ENCODE measurements around the gene MYL11.
A peak's percentile ranks its signal among the peaks of the same experiment; 100 is the strongest.

The MYL11 gene

GRCh38 chr16:30375864-30376263, 1.3 kb downstream of the MYL11 start:
- Histone ChIP-seq H3K4me2 (ENCODE audit: low read depth, low read length) (no peak overlapping the region), H3K4me3 (ENCODE audit: low read length) (no peak overlapping the region), H4K20me1 (ENCODE audit: insufficient read depth, low read length) (no peaks in the 10 kb centered on the region), H3K9ac (ENCODE audit: low read length) (no peak overlapping the region), H3K9me2 (replicated peaks; ENCODE audit: insufficient read depth, low read length) (no peaks in the 10 kb centered on the region), H3K27me3 (replicated peaks; ENCODE audit: insufficient read depth, low read length) (no peaks in the 10 kb centered on the region), H3K36me3 (replicated peaks; ENCODE audit: insufficient read depth, low read length) (no peaks in the 10 kb centered on the region), H3K27ac (ENCODE audit: low read length) (no peak overlapping the region), H3K9me3 (replicated peaks; ENCODE audit: insufficient read depth, low read length) (no peaks in the 10 kb centered on the region), H2AFZ (ENCODE audit: low read length) (no peak overlapping the region), H3K4me1 (ENCODE audit: low read length) (peaks cover 25% of the 10 kb centered on the region), H3K79me2 (ENCODE audit: low read length) (peaks cover 18% of the 10 kb centered on the region), H3F3A (ENCODE audit: insufficient read depth, low read length) (peaks cover 34% of the 10 kb centered on the region)
- no peak for DNase-seq
- TF ChIP-seq CTCF (IDR thresholded peaks at IDR 0.05; ENCODE audit: low read length): no peak
- no peak for TF ChIP-seq EZH2 (optimal IDR thresholded peaks at IDR 0.05; ENCODE audit: low read depth, low read length)
- TF ChIP-seq EZH2phosphoT487 (IDR thresholded peaks at IDR 0.05; ENCODE audit: low read length): no peak

- no peak overlapping the region for H3K4me2 ChIP-seq (ENCODE audit: low read depth, low read length)
Observed at GRCh38 chr16:30376461-30376902, 1.9 kb downstream of the MYL11 start.

GRCh38 chr16:30377050-30377811, 2.6 kb downstream of the MYL11 start:
- no peaks in the 10 kb centered on the region for H4K20me1 ChIP-seq (ENCODE audit: insufficient read depth, low read length)
- H3K9me3 ChIP-seq (replicated peaks; ENCODE audit: insufficient read depth, low read length): no peaks in the 10 kb centered on the region
- H3K4me1 ChIP-seq (ENCODE audit: low read length): peaks cover 28% of the 10 kb centered on the region
- no peak for TF ChIP-seq CTCF (IDR thresholded peaks at IDR 0.05; ENCODE audit: low read length)
- TF ChIP-seq EZH2phosphoT487 (IDR thresholded peaks at IDR 0.05; ENCODE audit: low read length): no peak
- TF ChIP-seq EZH2 (optimal IDR thresholded peaks at IDR 0.05; ENCODE audit: low read depth, low read length): no peak
- H3K9me2 ChIP-seq (replicated peaks; ENCODE audit: insufficient read depth, low read length): no peaks in the 10 kb centered on the region
- H3K27me3 ChIP-seq (replicated peaks; ENCODE audit: insufficient read depth, low read length): no peaks in the 10 kb centered on the region
- peak overlapping the region; percentile 98 for H3K27ac ChIP-seq (ENCODE audit: low read length)
- peaks cover 32% of the 10 kb centered on the region for H3K79me2 ChIP-seq (ENCODE audit: low read length)
- peak overlapping the region; percentile 93 for H3K9ac ChIP-seq (ENCODE audit: low read length)
- peaks cover 35% of the 10 kb centered on the region for H3F3A ChIP-seq (ENCODE audit: insufficient read depth, low read length)
- no peak for DNase-seq
- no peaks in the 10 kb centered on the region for H3K36me3 ChIP-seq (replicated peaks; ENCODE audit: insufficient read depth, low read length)
- H2AFZ ChIP-seq (ENCODE audit: low read length): peak overlapping the region; percentile 85
- H3K4me2 ChIP-seq (ENCODE audit: low read depth, low read length): peak overlapping the region; percentile 95
- peak overlapping the region; percentile 68 for H3K4me3 ChIP-seq (ENCODE audit: low read length)

More at GRCh38 chr16:30376461-30376902, 1.9 kb downstream of the MYL11 start:
- H3K27ac ChIP-seq (ENCODE audit: low read length): no peak overlapping the region
- H3K9me2 ChIP-seq (replicated peaks; ENCODE audit: insufficient read depth, low read length): no peaks in the 10 kb centered on the region
- no peak overlapping the region for H3K4me3 ChIP-seq (ENCODE audit: low read length)
- H4K20me1 ChIP-seq (ENCODE audit: insufficient read depth, low read length): no peaks in the 10 kb centered on the region
- no peaks in the 10 kb centered on the region for H3K36me3 ChIP-seq (replicated peaks; ENCODE audit: insufficient read depth, low read length)
- DNase-seq: no peak
- H3F3A ChIP-seq (ENCODE audit: insufficient read depth, low read length): peaks cover 35% of the 10 kb centered on the region
- no peak overlapping the region for H3K9ac ChIP-seq (ENCODE audit: low read length)
- no peak overlapping the region for H2AFZ ChIP-seq (ENCODE audit: low read length)
- TF ChIP-seq EZH2 (optimal IDR thresholded peaks at IDR 0.05; ENCODE audit: low read depth, low read length) (no peak), EZH2phosphoT487 (IDR thresholded peaks at IDR 0.05; ENCODE audit: low read length) (no peak), CTCF (IDR thresholded peaks at IDR 0.05; ENCODE audit: low read length) (no peak)
- peaks cover 24% of the 10 kb centered on the region for H3K79me2 ChIP-seq (ENCODE audit: low read length)
- H3K4me1 ChIP-seq (ENCODE audit: low read length): peaks cover 31% of the 10 kb centered on the region
- H3K27me3 ChIP-seq (replicated peaks; ENCODE audit: insufficient read depth, low read length): no peaks in the 10 kb centered on the region
- no peaks in the 10 kb centered on the region for H3K9me3 ChIP-seq (replicated peaks; ENCODE audit: insufficient read depth, low read length)
